ENCODE data around the gene PRAF2.

PRAF2 gene

DNA sequence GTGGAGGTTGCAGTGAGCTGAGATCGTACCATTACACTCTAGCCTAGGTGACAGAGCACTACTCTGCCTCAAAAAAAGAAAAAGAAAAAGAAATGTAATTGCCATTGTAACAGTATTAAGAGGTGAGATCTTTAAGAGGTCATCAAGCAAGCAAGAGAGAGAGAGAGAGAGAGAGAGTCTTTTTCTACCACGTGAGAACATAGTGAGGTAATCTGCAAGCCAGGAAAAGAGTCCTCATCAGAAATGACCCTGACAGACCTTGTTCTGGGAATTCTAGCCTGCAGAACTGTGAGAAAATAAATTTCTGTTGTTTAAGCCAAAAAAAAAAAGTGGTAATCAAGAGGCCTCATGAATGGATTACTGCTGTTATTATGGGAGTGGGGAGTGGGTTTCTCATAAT, 34.8 kb upstream of the PRAF2 start:
- no peaks in the 10 kb centered on the region for H3K9me3 ChIP-seq (ENCODE audit: low read depth, low read length)
- DNase-seq (ENCODE audit: low read depth, low spot score), result no peak
- H3K4me3 ChIP-seq, result no peak overlapping the region
- no peak overlapping the region for H3K9ac ChIP-seq (ENCODE audit: insufficient read length)
- H3K36me3 ChIP-seq (ENCODE audit: insufficient read depth, low read length), result peaks cover 3% of the 10 kb centered on the region; the same call in 1 of the 2 replicates
- no peak overlapping the region for H3K27ac ChIP-seq
- TF ChIP-seq POLR2AphosphoS5 (IDR thresholded peaks at IDR 0.05; ENCODE audit: borderline replicate concordance, low read depth, low read length) (no peak), EZH2 (IDR thresholded peaks at IDR 0.05) (no peak)

DNA sequence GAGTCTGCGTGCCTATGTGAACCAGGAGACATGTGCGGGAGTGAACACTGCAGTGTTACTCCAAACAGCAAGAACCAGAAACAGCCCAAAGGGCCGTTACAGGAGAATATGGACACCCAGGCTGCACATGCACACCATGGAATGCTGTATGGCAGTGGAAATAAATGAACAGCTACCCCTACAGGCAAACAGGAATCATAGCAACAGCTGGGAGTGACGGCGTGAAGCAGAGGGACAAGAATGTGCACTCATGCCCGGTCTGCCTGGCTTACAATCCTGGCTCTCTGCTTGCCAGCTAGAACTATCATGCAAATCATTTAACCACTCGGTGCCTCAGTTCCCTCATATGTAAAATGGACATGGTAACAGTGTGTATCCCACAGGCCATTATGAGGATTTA, 33.1 kb upstream of the PRAF2 start:
- Histone ChIP-seq H3K9me3 (ENCODE audit: low read depth, low read length) (no peaks in the 10 kb centered on the region), H3K4me3 (no peak overlapping the region), H3K36me3 (ENCODE audit: insufficient read depth, low read length) (no peaks in the 10 kb centered on the region), H3K27ac (no peak overlapping the region), H3K9ac (ENCODE audit: insufficient read length) (no peak overlapping the region)
- TF ChIP-seq FOXP2 (optimal IDR thresholded peaks at IDR 0.05; ENCODE audit: control extremely low read depth, extremely low read length, insufficient read depth) (no peak), POLR2AphosphoS5 (IDR thresholded peaks at IDR 0.05; ENCODE audit: borderline replicate concordance, low read depth, low read length) (no peak), EZH2 (IDR thresholded peaks at IDR 0.05) (no peak)
- no peak for DNase-seq (ENCODE audit: low read depth, low spot score)

DNA sequence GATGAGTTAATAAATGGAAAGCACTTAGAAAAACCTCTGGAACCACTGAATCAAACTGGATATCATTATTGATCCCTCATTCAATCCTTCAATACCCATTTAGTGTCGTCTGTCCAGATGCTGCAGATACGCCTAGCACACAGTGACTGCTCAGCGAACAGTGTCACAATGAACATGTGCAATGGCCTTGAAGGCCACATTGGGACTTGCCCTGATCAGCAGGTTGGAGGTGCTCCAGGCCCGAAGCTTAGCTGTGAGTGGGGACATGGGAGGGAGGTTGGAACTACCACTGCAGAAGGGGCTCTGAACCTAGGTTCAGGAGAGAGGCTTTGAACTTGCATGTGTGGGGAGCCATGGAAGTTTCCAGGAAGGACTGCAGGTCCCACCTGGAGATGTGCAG, 32.5 kb upstream of the PRAF2 start:
- no peak for DNase-seq (ENCODE audit: low read depth, low spot score)
- Histone ChIP-seq H3K4me3 (no peak overlapping the region), H3K9ac (ENCODE audit: insufficient read length) (no peak overlapping the region), H3K36me3 (ENCODE audit: insufficient read depth, low read length) (no peaks in the 10 kb centered on the region), H3K27ac (no peak overlapping the region), H3K9me3 (ENCODE audit: low read depth, low read length) (no peaks in the 10 kb centered on the region)
- TF ChIP-seq FOXP2 (optimal IDR thresholded peaks at IDR 0.05; ENCODE audit: control extremely low read depth, extremely low read length, insufficient read depth), result no peak
- no peak for TF ChIP-seq EZH2 (IDR thresholded peaks at IDR 0.05)
- TF ChIP-seq POLR2AphosphoS5 (IDR thresholded peaks at IDR 0.05; ENCODE audit: borderline replicate concordance, low read depth, low read length), result no peak

- Histone ChIP-seq H3K36me3 (ENCODE audit: insufficient read depth, low read length) (no peaks in the 10 kb centered on the region), H3K27ac (no peak overlapping the region), H3K9me3 (ENCODE audit: low read depth, low read length) (no peaks in the 10 kb centered on the region), H3K9ac (ENCODE audit: insufficient read length) (no peak overlapping the region), H3K4me3 (no peak overlapping the region)
- TF ChIP-seq EZH2 (IDR thresholded peaks at IDR 0.05) (no peak), POLR2AphosphoS5 (IDR thresholded peaks at IDR 0.05; ENCODE audit: borderline replicate concordance, low read depth, low read length) (no peak), FOXP2 (optimal IDR thresholded peaks at IDR 0.05; ENCODE audit: control extremely low read depth, extremely low read length, insufficient read depth) (no peak)
- no peak for DNase-seq (ENCODE audit: low read depth, low spot score)
Observed at GRCh38 chrX:49103637-49104036, 29.8 kb upstream of the PRAF2 start.

- TF ChIP-seq POLR2AphosphoS5 (IDR thresholded peaks at IDR 0.05; ENCODE audit: borderline replicate concordance, low read depth, low read length), result no peak
- TF ChIP-seq EZH2 (IDR thresholded peaks at IDR 0.05), result no peak
- no peak for TF ChIP-seq FOXP2 (optimal IDR thresholded peaks at IDR 0.05; ENCODE audit: control extremely low read depth, extremely low read length, insufficient read depth)
- Histone ChIP-seq H3K9me3 (ENCODE audit: low read depth, low read length) (no peaks in the 10 kb centered on the region), H3K9ac (ENCODE audit: insufficient read length) (no peak overlapping the region), H3K27ac (no peak overlapping the region), H3K36me3 (ENCODE audit: insufficient read depth, low read length) (no peaks in the 10 kb centered on the region), H3K4me3 (no peak overlapping the region)
- DNase-seq (ENCODE audit: low read depth, low spot score), result no peak
Observed at GRCh38 chrX:49102190-49102589, 28.4 kb upstream of the PRAF2 start.

GRCh38 chrX:49101629-49101984, 27.8 kb upstream of the PRAF2 start:
- Histone ChIP-seq H3K4me3 (peak overlapping the region; percentile 85), H3K9ac (ENCODE audit: insufficient read length) (no peak overlapping the region), H3K36me3 (ENCODE audit: insufficient read depth, low read length) (no peaks in the 10 kb centered on the region), H3K27ac (no peak overlapping the region), H3K9me3 (ENCODE audit: low read depth, low read length) (no peaks in the 10 kb centered on the region)
- TF ChIP-seq FOXP2 (optimal IDR thresholded peaks at IDR 0.05; ENCODE audit: control extremely low read depth, extremely low read length, insufficient read depth), result no peak
- TF ChIP-seq EZH2 (IDR thresholded peaks at IDR 0.05), result no peak
- no peak for TF ChIP-seq POLR2AphosphoS5 (IDR thresholded peaks at IDR 0.05; ENCODE audit: borderline replicate concordance, low read depth, low read length)
- no peak for DNase-seq (ENCODE audit: low read depth, low spot score)

- Histone ChIP-seq H3K9me3 (ENCODE audit: low read depth, low read length) (no peaks in the 10 kb centered on the region), H3K27ac (no peak overlapping the region), H3K9ac (ENCODE audit: insufficient read length) (peak overlapping the region; percentile 76), H3K4me3 (peak overlapping the region; percentile 85), H3K36me3 (ENCODE audit: insufficient read depth, low read length) (no peaks in the 10 kb centered on the region)
- peak; percentile 81; the same call in 1 of the 2 replicates for TF ChIP-seq POLR2AphosphoS5 (IDR thresholded peaks at IDR 0.05; ENCODE audit: borderline replicate concordance, low read depth, low read length)
- TF ChIP-seq EZH2 (IDR thresholded peaks at IDR 0.05), result no peak
- peak; percentile 20 for DNase-seq (ENCODE audit: low read depth, low spot score)
Observed at GRCh38 chrX:49100704-49101628, 27.2 kb upstream of the PRAF2 start.

DNA sequence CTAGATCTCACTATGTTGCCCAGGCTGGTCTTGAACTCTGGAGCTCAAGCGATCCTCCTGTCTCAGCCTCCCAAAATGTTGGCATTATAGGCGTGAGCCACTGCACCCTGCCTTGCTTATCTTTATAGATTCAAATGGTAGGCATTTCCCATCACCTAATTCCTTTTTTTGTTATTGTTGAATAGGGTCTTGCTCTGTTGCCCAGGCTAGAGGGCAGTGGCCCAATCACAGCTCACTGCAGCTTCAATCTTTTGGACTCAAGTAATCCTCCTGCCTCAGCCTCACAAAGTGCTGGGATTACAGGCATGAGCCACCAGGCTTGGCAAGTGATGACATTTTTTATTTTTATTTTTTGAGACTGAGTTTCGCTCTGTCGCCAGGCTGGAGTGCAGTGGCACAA, 22.6 kb upstream of the PRAF2 start:
- Histone ChIP-seq H3K36me3 (ENCODE audit: insufficient read depth, low read length) (no peaks in the 10 kb centered on the region), H3K9ac (ENCODE audit: insufficient read length) (no peak overlapping the region), H3K4me3 (no peak overlapping the region), H3K27ac (no peak overlapping the region), H3K9me3 (ENCODE audit: low read depth, low read length) (no peaks in the 10 kb centered on the region)
- DNase-seq (ENCODE audit: low read depth, low spot score), result no peak
- TF ChIP-seq POLR2AphosphoS5 (IDR thresholded peaks at IDR 0.05; ENCODE audit: borderline replicate concordance, low read depth, low read length), result no peak
- TF ChIP-seq EZH2 (IDR thresholded peaks at IDR 0.05), result no peak
- TF ChIP-seq FOXP2 (optimal IDR thresholded peaks at IDR 0.05; ENCODE audit: control extremely low read depth, extremely low read length, insufficient read depth), result no peak

DNA sequence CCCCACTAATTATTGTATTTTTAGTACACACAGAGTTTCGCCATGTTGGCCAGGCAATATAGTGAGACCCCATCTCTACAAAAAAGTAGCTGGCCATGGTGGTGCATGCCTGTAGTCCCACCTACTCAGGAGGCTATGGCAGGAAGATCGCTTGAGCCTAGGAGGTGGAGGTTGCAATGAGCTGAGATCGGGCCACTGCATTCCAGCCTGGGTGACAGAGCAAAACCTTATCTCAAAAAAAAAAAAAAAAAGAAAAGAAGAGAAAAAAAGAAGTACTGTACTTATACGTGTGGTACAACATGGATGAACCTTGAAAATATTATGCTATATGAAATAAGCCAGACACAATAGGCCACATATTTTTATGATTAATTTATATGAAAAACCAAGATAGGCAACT, 15.8 kb upstream of the PRAF2 start:
- Histone ChIP-seq H3K9ac (ENCODE audit: insufficient read length) (no peak overlapping the region), H3K4me3 (no peak overlapping the region), H3K9me3 (ENCODE audit: low read depth, low read length) (no peaks in the 10 kb centered on the region), H3K36me3 (ENCODE audit: insufficient read depth, low read length) (no peaks in the 10 kb centered on the region), H3K27ac (no peak overlapping the region)
- TF ChIP-seq FOXP2 (optimal IDR thresholded peaks at IDR 0.05; ENCODE audit: control extremely low read depth, extremely low read length, insufficient read depth), result no peak
- TF ChIP-seq EZH2 (IDR thresholded peaks at IDR 0.05), result no peak
- no peak for TF ChIP-seq POLR2AphosphoS5 (IDR thresholded peaks at IDR 0.05; ENCODE audit: borderline replicate concordance, low read depth, low read length)
- DNase-seq (ENCODE audit: low read depth, low spot score), result no peak
